Motor neuron (in vitro differentiated cells): ENCODE results near the gene RAB17. TPM values are rescaled to one million over a fixed set of nuclear protein-coding genes. Genes with fewer than 3 reads are reported as not detected.
"Not testable (repeated sequence)": the region's sequence is repeated elsewhere in the genome, so short reads cannot be mapped to it uniquely, and the experiment has no call there.

ENCODE experiments used
- ATAC-seq, 8 experiments: fragments of 200-7000 bp; cut with Tn5 transposase; replicated peaks in 6 of 8; 2 replicates each; pipeline ENCODE4 v1.8.0; 2021; ENCODE audit warnings: mild to moderate bottlenecking in 8 of 8, moderate library complexity in 8 of 8
- H3K27ac ChIP-seq, 2 donors: fragments of 250-450 bp; sonication (Bioruptor Pico); 2 replicates each; pipeline ENCODE4 v1.9.0; 2021; ENCODE audit warnings: antibody characterized with exemption in 2 of 2, mild to moderate bottlenecking in 2 of 2, moderate library complexity in 1 of 2
- H3K4me1 ChIP-seq, 2 donors: fragments of 250-450 bp; sonication (Bioruptor Pico); replicated peaks in 1 of 2; 2 replicates each; pipeline ENCODE4 v1.6.1; 2021; ENCODE audit warnings: antibody characterized with exemption in 2 of 2, mild to moderate bottlenecking in 2 of 2, moderate library complexity in 1 of 2
- H3K4me3 ChIP-seq, 5 donors: fragments of 250-450 bp; sonication (Bioruptor Pico); 2 replicates each; pipeline ENCODE4 v1.9.0; 2021; ENCODE audit warnings: antibody characterized with exemption in 5 of 5, mild to moderate bottlenecking in 5 of 5, moderate library complexity in 4 of 5
- WGBS, 10 experiments: fragments of 450-650 bp; shearing (Covaris generic); methylation state at CpG; one replicate each; pipeline ENCODE4 v1.0.0; 2022; 5-methylcytosine and 5-hydroxymethylcytosine counted together
- in situ Hi-C, 9 experiments: fragments of 400-800 bp; cut with MboI; loops; one replicate each; pipeline ENCODE4 v1.15.0; 2021; ENCODE audit warnings: low sequenced_read_pairs in 9 of 9, low pct_unique_long_range_greater_than_20kb in 2 of 9; ENCODE audit not compliant: unreplicated experiment in 9 of 9
- total RNA-seq, 8 experiments: library from RNA; unstranded; fragments of 300-600 nt; gene quantifications; 2 replicates each; pipeline versions ENCODE4 v1.2.3 to v1.2.4, GENCODE V29; 2022

The RAB17 gene
- total RNA-seq, 8 experiments from 2014 or later: 0.08 to 1.3 (median 0.65) TPM

GRCh38 chr2:237616373-237616733 lies 25.8 kb upstream of the RAB17 start:
- no peak overlapping the region for H3K4me3 ChIP-seq
- WGBS, 10 experiments: 0 to 100% (median 75%) methylated on average over 1 to 2 of the region's 3 CpGs; no CpG with 5 or more reads in 4 of the 10 experiments
- in situ Hi-C loops: no loop called here
- no peak overlapping the region for H3K27ac ChIP-seq
- ATAC-seq: no peak
- H3K4me1 ChIP-seq: no peaks in the 10 kb centered on the region

GRCh38 chr2:237615631-237616249 lies 25.2 kb upstream of the RAB17 start:
- WGBS, 10 experiments: 0 to 86% (median 61%) methylated on average over 1 to 3 of the region's 4 CpGs; no CpG with 5 or more reads in 4 of the 10 experiments
- Histone ChIP-seq H3K27ac (no peak overlapping the region), H3K4me1 (no peaks in the 10 kb centered on the region), H3K4me3 (no peak overlapping the region)
- in situ Hi-C loops: no loop called here
- no peak for ATAC-seq

GRCh38 chr2:237614151-237614720 lies 23.7 kb upstream of the RAB17 start:
- in situ Hi-C loops: no loop called here
- no peak for ATAC-seq
- Histone ChIP-seq H3K4me1 (no peaks in the 10 kb centered on the region), H3K4me3 (no peak overlapping the region), H3K27ac (no peak overlapping the region)
- 53 to 96% (median 67%) methylated on average over 1 to 8 of the region's 9 CpGs; no CpG with 5 or more reads in 1 of the 10 experiments for WGBS, 10 experiments

- no peak overlapping the region for H3K27ac ChIP-seq
- no peak overlapping the region for H3K4me3 ChIP-seq
- no peak for ATAC-seq
- in situ Hi-C loops: no loop called here
- no peaks in the 10 kb centered on the region for H3K4me1 ChIP-seq
These were observed 23.1 kb upstream of the RAB17 start for GRCh38 chr2:237613679-237614078.

GRCh38 chr2:237612527-237613357 lies 22.2 kb upstream of the RAB17 start:
- Histone ChIP-seq H3K4me1 (no peaks in the 10 kb centered on the region), H3K27ac (no peak overlapping the region), H3K4me3 (no peak overlapping the region)
- no peak for ATAC-seq
- 90 to 100% (median 94%) methylated on average over 1 to 7 of the region's 10 CpGs; no CpG with 5 or more reads in 5 of the 10 experiments for WGBS, 10 experiments
- in situ Hi-C loops: no loop called here

GRCh38 chr2:237606522-237606921 lies 16.0 kb upstream of the RAB17 start:
- in situ Hi-C loops: not testable (repeated sequence)

GRCh38 chr2:237604960-237605359 lies 14.4 kb upstream of the RAB17 start:
- in situ Hi-C loops: no loop called here

More at GRCh38 chr2:237606522-237606921, 16.0 kb upstream of the RAB17 start:
- WGBS, 10 experiments: 70 to 83% (median 80%) methylated on average over 1 to 2 of the region's 4 CpGs; no CpG with 5 or more reads in 7 of the 10 experiments
- not testable (repeated sequence) for H3K4me3 ChIP-seq, H3K4me1 ChIP-seq, ATAC-seq, H3K27ac ChIP-seq

GRCh38 chr2:237604391-237604790 lies 13.9 kb upstream of the RAB17 start:
- Histone ChIP-seq H3K4me3 (no peak overlapping the region), H3K4me1 (no peaks in the 10 kb centered on the region), H3K27ac (no peak overlapping the region)
- in situ Hi-C loops: no loop called here
- WGBS, 10 experiments: 69 to 100% (median 91%) methylated on average over 3 to 11 of the region's 11 CpGs; no CpG with 5 or more reads in 5 of the 10 experiments
- no peak for ATAC-seq

More at GRCh38 chr2:237604960-237605359, 14.4 kb upstream of the RAB17 start:
- ATAC-seq: peak in 1 of 8 experiments; percentile 45
- H3K4me3 ChIP-seq: no peak overlapping the region
- H3K27ac ChIP-seq: no peak overlapping the region
- 67 to 100% (median 93%) methylated on average over 1 to 7 of the region's 9 CpGs; no CpG with 5 or more reads in 2 of the 10 experiments for WGBS, 10 experiments
- no peaks in the 10 kb centered on the region for H3K4me1 ChIP-seq

- H3K4me1 ChIP-seq: no peaks in the 10 kb centered on the region
- peak in 3 of 8 experiments; percentile 17 to 84 (median 39) for ATAC-seq
- no peak overlapping the region for H3K4me3 ChIP-seq
- H3K27ac ChIP-seq: no peak overlapping the region
- 17 to 69% (median 41%) methylated on average over 1 to 11 of the region's 15 CpGs for WGBS, 10 experiments
- in situ Hi-C loops: no loop called here
These were observed 13.3 kb upstream of the RAB17 start for GRCh38 chr2:237603718-237604362.

- Histone ChIP-seq H3K4me1 (no peaks in the 10 kb centered on the region), H3K27ac (no peak overlapping the region), H3K4me3 (no peak overlapping the region)
- in situ Hi-C loops: no loop called here
- no peak for ATAC-seq
- WGBS, 10 experiments: 14 to 98% (median 92%) methylated on average over 1 to 12 of the region's 13 CpGs; no CpG with 5 or more reads in 1 of the 10 experiments
These were observed 12.6 kb upstream of the RAB17 start for GRCh38 chr2:237603049-237603717.

GRCh38 chr2:237602409-237602808 lies 11.9 kb upstream of the RAB17 start:
- no peak for ATAC-seq
- H3K4me1 ChIP-seq: no peaks in the 10 kb centered on the region
- no peak overlapping the region for H3K27ac ChIP-seq
- WGBS, 10 experiments: 67 to 100% (median 87%) methylated on average over 1 to 5 of the region's 7 CpGs; no CpG with 5 or more reads in 2 of the 10 experiments
- H3K4me3 ChIP-seq: no peak overlapping the region
- in situ Hi-C loops: no loop called here

GRCh38 chr2:237601453-237602116 lies 11.1 kb upstream of the RAB17 start:
- Histone ChIP-seq H3K4me3 (no peak overlapping the region), H3K4me1 (no peaks in the 10 kb centered on the region), H3K27ac (no peak overlapping the region)
- in situ Hi-C loops: no loop called here
- ATAC-seq: no peak
- 33 to 100% (median 86%) methylated on average over 1 to 7 of the region's 14 CpGs; no CpG with 5 or more reads in 3 of the 10 experiments for WGBS, 10 experiments
